ENCODE results near the gene ATF3.

ATF3 gene

DNA sequence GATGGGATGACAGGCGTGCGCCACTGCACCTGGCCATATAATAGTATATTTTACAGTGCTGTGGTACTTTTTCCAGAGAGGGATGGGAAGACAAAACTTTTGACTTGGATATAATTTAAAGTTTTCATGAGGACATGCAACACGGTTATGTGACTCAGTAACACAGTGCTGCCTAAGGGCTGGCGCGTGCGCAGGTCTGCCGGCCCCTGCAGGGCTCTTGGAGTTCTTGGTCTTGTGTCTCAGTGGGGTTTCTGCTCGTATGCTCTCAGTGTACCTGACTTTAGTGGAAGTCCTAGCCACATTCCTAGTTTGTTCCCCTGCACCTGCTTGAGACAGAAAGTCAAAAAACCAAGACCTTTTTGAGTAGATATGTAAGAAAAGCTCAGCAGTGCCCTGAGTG, 27.5 kb upstream of the ATF3 start:
- Mint-ChIP-seq H3K9me3 (no peaks in the 10 kb centered on the region), H3K27ac (no peak overlapping the region), H3K4me3 (no peak overlapping the region), H3K27me3 (peaks cover 9% of the 10 kb centered on the region), H3K4me1 (ENCODE audit: low read depth) (peaks cover 30% of the 10 kb centered on the region), H3K36me3 (ENCODE audit: low read depth) (no peaks in the 10 kb centered on the region)
- intact Hi-C loops (cut with micrococcal nuclease) = no loop called here

GRCh38 chr1:212582291-212582690, 26.3 kb upstream of the ATF3 start:
- Mint-ChIP-seq H3K4me3 (no peak overlapping the region), H3K9me3 (no peaks in the 10 kb centered on the region), H3K4me1 (ENCODE audit: low read depth) (peaks cover 31% of the 10 kb centered on the region), H3K27me3 (peaks cover 17% of the 10 kb centered on the region), H3K27ac (no peak overlapping the region), H3K36me3 (ENCODE audit: low read depth) (no peaks in the 10 kb centered on the region)
- intact Hi-C loops (cut with micrococcal nuclease) = no loop called here

DNA sequence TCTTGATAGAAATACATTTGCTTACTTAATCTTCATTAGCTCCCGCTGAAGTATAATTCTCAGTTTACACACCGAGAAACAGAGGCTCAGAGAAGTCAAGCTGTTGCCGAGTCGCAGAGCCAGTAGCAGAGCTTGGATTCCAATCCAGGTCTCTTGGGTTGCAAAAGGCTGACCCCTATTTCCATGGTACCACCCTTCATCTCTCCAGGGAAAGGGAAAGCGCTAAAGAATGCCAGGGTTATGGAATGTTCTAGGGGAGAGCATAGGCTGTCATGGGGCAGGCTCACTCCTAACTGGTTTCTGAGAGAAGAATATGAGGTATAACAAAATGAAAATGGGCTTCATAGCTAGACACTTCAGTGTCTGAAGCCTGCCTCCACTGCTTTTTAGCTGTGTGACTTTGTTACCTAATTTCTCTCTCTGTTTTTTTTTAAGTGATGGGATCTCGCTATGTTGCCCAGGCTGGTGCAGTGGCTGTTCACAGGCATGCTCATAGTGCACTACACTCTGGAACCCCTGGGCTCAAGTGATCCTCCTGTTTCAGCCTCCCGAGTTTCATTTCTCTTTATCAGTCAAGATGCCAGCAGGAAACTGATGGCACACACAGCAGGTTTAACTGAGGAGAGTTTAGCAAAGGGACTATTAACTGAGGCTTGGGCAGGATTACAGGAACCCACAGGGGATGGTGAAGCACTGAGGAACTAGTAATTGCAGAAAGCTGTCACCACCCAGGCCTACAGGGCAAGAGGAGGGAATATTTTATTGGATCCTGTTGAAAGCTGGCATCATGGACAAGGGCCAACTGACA, 25.5 kb upstream of the ATF3 start:
- Mint-ChIP-seq H3K4me1 (ENCODE audit: low read depth) (peaks cover 30% of the 10 kb centered on the region), H3K27me3 (peaks cover 23% of the 10 kb centered on the region), H3K4me3 (no peak overlapping the region), H3K27ac (no peak overlapping the region), H3K9me3 (no peaks in the 10 kb centered on the region), H3K36me3 (ENCODE audit: low read depth) (no peaks in the 10 kb centered on the region)
- intact Hi-C loops (cut with micrococcal nuclease) = no loop called here

DNA sequence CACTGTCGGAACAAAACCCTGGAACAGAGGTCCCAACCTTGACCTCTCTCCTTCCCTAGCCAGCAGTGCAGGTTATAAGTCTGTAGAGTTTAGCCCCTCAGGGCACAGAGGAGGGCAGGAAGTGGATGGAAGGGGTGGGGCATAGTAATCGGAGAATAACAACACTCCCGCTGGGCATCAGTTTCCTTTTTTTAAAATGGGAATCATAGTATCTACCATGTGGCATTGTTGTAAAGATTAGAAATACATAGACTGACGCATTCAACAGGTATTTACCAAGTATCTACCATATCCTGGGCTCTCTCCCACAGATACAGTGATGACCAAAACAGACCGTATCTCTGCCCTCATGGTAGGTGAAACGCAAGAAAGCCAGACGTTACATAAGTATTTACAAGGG, 24.9 kb upstream of the ATF3 start:
- peaks cover 24% of the 10 kb centered on the region for H3K4me1 Mint-ChIP-seq (ENCODE audit: low read depth)
- H3K9me3 Mint-ChIP-seq = no peaks in the 10 kb centered on the region
- H3K36me3 Mint-ChIP-seq (ENCODE audit: low read depth) = no peaks in the 10 kb centered on the region
- no peak overlapping the region for H3K27ac Mint-ChIP-seq
- intact Hi-C loops (cut with micrococcal nuclease) = no loop called here
- H3K4me3 Mint-ChIP-seq = no peak overlapping the region
- H3K27me3 Mint-ChIP-seq = peaks cover 26% of the 10 kb centered on the region

DNA sequence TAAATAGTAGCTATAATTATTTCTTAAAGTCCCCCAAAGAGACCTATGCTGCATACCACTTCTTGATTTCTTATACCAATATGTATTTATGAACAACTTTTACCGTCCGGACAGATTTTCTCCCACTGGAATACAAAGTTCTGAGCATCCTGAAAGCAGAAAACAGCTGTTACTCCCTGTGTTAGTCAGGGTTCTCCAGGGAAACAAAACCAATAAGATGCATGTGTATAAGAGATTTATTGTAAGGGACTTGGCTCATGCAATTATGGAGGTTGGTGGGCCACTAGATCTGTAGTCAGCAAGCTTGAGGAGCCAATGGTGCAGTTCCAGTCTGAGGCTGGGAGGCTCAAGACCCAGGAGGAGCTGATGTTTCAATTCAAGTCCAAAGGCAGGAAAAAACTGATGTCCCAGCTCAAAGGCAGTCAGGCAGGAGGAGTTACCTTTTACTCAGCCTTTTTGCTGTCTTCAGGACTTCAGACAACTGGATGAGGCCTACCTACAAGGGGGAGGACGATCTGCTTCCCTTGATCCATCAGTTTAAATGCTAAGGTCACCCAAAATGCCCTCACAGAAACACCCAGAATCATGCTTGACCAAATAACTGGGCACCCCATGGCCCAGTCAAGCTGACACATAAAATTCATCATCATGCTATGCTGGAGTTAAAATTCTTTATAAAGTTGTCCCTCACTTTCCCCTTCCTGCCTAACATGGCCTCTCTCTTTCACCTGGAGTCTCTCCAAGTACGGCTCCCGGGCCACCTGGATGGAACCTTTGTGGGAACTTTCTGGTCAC, 24.3 kb upstream of the ATF3 start:
- intact Hi-C loops (cut with micrococcal nuclease) = no loop called here
- Mint-ChIP-seq H3K4me1 (ENCODE audit: low read depth) (peaks cover 25% of the 10 kb centered on the region), H3K9me3 (no peaks in the 10 kb centered on the region), H3K27ac (no peak overlapping the region), H3K27me3 (peaks cover 28% of the 10 kb centered on the region), H3K4me3 (no peak overlapping the region), H3K36me3 (ENCODE audit: low read depth) (no peaks in the 10 kb centered on the region)

DNA sequence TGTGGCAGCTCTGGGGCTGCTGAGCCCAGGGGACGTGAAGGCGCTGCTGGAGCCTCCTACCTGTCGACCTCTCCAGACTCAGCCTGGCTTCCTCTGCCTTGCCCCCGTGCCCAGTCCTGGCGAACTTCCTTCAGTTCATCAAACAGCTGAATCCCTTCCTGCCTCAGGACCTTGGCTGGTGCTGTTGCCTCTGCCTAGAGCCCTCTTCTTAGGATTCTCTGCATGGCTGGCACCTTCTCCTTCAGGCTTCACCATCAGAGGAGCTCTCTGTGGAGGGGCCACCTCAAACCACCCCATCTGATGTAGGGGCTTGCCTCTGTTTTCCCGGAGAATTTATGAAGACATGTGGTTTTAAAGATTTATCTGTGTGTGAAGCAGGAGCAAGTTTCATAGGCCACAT, 23.4 kb upstream of the ATF3 start:
- H3K9me3 Mint-ChIP-seq = no peaks in the 10 kb centered on the region
- intact Hi-C loops (cut with micrococcal nuclease) = no loop called here
- peaks cover 28% of the 10 kb centered on the region for H3K27me3 Mint-ChIP-seq
- H3K4me3 Mint-ChIP-seq = no peak overlapping the region
- no peak overlapping the region for H3K27ac Mint-ChIP-seq
- no peaks in the 10 kb centered on the region for H3K36me3 Mint-ChIP-seq (ENCODE audit: low read depth)
- H3K4me1 Mint-ChIP-seq (ENCODE audit: low read depth) = peaks cover 25% of the 10 kb centered on the region

DNA sequence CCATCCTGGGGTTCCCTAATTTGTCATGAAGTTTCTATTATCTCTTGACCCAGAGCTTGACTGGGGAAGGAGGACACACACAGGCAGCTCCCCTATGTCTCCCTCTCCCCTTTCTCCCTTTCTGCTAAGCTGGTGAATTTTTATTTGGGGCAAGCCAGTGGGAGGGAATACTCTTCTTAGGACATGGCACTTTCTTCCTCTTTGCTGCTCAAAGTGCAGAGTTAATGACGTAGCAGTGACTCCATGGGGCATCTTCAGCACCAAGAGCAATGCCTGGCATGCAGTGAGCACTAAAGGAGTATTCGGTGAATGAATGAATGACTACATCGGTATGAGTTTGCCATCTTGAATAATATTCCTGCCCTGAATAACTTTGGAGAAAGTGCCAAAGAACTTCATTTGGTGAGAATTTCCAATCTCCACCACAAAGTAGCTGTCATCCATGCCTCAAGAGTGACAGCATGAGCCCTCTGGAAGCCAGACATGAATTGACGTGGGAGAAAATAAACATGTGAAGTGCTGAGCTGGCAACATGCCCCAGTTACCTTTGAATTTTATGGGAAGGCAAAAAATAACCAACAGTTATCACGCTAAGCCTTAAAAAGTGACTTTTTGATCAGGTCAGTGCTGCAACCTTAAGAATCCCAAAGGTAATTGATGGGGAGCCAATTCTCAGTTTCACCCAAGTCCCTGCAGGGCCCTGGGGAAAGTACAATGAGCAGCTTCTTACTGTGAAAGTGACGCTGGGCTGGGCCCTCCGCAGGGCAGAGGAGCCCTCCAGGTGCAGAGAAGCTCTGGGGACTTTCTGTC, 22.1 kb upstream of the ATF3 start:
- peaks cover 32% of the 10 kb centered on the region for H3K27me3 Mint-ChIP-seq
- H3K27ac Mint-ChIP-seq = no peak overlapping the region
- intact Hi-C loops (cut with micrococcal nuclease) = no loop called here
- H3K4me1 Mint-ChIP-seq (ENCODE audit: low read depth) = peaks cover 22% of the 10 kb centered on the region
- no peaks in the 10 kb centered on the region for H3K36me3 Mint-ChIP-seq (ENCODE audit: low read depth)
- no peaks in the 10 kb centered on the region for H3K9me3 Mint-ChIP-seq
- no peak overlapping the region for H3K4me3 Mint-ChIP-seq

DNA sequence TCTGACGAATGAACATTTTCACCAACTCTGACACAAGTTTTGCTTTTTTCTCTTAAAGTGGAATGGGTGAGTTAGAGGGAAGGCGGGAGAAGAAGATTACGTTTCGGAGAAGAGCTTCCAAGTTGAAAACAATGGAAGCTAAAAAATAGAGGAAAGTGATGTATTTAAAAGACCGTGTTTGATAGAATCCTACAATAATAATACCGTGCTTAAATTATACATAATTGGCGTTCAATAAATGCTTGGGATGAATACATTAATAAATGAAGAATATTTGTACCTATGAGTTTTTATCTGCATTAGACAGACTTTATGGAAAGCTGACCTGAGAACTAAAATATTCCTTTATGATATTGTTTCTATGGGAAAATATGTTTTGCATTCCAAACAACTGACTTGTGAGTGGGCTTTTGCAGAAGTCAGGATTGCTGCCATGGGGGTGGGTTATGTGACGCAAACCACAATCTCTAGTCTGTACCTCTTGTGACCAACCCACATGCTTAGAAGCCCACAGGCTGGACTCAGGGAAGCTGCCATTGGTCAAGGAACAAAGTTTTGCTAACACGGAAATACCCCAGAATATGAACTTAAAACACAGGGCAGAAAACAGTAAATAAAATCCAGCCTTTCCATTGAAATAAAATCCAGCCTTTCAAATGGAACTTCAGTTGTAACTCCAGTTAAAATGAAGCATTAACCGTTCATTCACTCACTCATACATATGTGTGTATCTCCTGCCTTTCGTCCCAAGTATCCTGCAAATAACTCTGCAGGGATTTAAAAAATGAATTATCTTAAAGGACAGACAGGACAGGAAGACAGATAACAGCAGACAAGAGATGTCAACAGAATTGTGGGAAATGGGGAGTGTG, 21.3 kb upstream of the ATF3 start:
- H3K4me1 Mint-ChIP-seq (ENCODE audit: low read depth) = peaks cover 22% of the 10 kb centered on the region
- H3K36me3 Mint-ChIP-seq (ENCODE audit: low read depth) = no peaks in the 10 kb centered on the region
- intact Hi-C loops (cut with micrococcal nuclease) = no loop called here
- peaks cover 34% of the 10 kb centered on the region for H3K27me3 Mint-ChIP-seq
- H3K4me3 Mint-ChIP-seq = no peak overlapping the region
- H3K9me3 Mint-ChIP-seq = no peaks in the 10 kb centered on the region
- no peak overlapping the region for H3K27ac Mint-ChIP-seq

DNA sequence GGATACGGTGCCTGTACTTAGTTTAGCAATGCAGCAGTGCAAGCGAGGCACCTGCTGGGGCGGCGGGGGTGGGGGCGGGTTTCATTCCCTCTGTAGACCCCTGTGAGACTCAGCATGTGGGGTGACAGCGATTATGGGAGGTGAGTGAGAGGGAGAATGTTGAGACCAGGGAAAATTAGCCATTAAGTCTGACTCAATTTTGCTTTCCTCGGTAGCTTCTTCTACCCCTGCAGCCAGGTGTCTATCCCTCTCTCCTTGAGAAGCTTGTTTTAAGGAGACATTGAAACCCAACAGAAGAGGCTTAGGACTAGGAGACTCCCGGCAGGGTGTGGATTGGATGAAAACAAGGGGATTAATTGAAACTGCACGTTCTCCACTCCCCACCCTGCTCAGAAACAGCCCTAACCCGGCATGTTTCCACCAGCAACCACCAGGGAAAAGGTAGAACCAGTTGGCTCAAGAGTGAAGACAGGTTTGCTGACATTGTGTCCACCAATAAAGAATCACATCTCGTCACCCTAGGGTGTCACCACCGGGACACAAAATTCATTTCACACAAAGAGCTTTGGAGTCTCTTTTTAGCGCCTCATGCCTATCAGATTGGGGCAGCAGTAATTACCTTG, 20.6 kb upstream of the ATF3 start:
- H3K4me1 Mint-ChIP-seq (ENCODE audit: low read depth) = peaks cover 20% of the 10 kb centered on the region
- no peaks in the 10 kb centered on the region for H3K36me3 Mint-ChIP-seq (ENCODE audit: low read depth)
- intact Hi-C loops (cut with micrococcal nuclease) = no loop called here
- H3K9me3 Mint-ChIP-seq = no peaks in the 10 kb centered on the region
- no peak overlapping the region for H3K4me3 Mint-ChIP-seq
- H3K27ac Mint-ChIP-seq = no peak overlapping the region
- H3K27me3 Mint-ChIP-seq = peaks cover 34% of the 10 kb centered on the region

DNA sequence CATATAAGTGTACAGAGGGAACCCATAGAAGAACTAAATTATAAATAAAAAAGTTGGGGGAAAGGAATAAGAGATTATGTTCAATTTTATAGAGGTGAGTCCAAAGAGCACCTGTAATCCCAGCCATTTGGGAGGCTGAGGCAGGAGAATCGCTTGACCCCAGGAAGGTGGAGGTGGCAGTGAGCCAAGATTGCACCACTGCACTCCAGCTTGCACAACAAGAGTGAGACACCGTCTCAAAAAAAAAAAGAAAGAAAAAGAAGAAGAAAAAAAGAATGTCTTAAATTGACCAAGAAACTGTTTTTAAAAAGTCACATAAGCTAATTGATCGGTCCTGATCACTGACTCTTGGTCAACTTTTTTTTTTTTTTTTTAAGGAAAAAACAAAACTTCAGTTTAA, 19.1 kb upstream of the ATF3 start:
- Mint-ChIP-seq H3K36me3 (ENCODE audit: low read depth) (no peaks in the 10 kb centered on the region), H3K27me3 (peaks cover 34% of the 10 kb centered on the region)
- intact Hi-C loops (cut with micrococcal nuclease) = no loop called here

DNA sequence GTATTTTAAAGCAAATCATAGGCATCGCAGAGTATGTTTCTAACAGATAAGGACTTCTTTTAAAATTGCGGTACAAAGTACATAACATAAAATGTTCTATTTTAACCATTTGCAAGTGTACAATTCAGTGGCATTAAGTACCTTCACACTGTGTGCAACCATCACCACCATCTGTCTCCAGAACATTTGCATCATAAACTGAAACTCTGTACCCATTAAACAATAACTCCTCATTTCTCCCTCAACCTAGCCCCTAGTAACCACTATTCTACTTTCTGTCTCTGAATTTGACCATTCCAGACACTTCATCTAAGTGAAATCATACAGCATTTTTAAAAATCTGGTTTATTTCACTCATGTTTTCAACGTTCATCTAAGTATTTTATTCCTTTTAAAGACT, 16.6 kb upstream of the ATF3 start:
- H3K4me3 Mint-ChIP-seq = no peak overlapping the region
- peaks cover 21% of the 10 kb centered on the region for H3K27me3 Mint-ChIP-seq
- H3K27ac Mint-ChIP-seq = no peak overlapping the region
- H3K36me3 Mint-ChIP-seq (ENCODE audit: low read depth) = no peaks in the 10 kb centered on the region
- H3K4me1 Mint-ChIP-seq (ENCODE audit: low read depth) = peaks cover 29% of the 10 kb centered on the region
- intact Hi-C loops (cut with micrococcal nuclease) = loop anchor here (10.0 kb wide), 1 partner anchor 77 kb away; no protein-coding TSS in a partner anchor
- no peaks in the 10 kb centered on the region for H3K9me3 Mint-ChIP-seq

More for the DNA sequence above, 19.1 kb upstream of the ATF3 start:
- no peaks in the 10 kb centered on the region for H3K9me3 Mint-ChIP-seq
- H3K27ac Mint-ChIP-seq = no peak overlapping the region
- no peak overlapping the region for H3K4me3 Mint-ChIP-seq
- H3K4me1 Mint-ChIP-seq (ENCODE audit: low read depth) = peaks cover 15% of the 10 kb centered on the region

GRCh38 chr1:212593821-212594251, 14.7 kb upstream of the ATF3 start:
- Mint-ChIP-seq H3K4me3 (no peak overlapping the region), H3K27ac (no peak overlapping the region)
- intact Hi-C loops (cut with micrococcal nuclease) = loop anchor here (10.0 kb wide), 1 partner anchor 79 kb away; no protein-coding TSS in a partner anchor

DNA sequence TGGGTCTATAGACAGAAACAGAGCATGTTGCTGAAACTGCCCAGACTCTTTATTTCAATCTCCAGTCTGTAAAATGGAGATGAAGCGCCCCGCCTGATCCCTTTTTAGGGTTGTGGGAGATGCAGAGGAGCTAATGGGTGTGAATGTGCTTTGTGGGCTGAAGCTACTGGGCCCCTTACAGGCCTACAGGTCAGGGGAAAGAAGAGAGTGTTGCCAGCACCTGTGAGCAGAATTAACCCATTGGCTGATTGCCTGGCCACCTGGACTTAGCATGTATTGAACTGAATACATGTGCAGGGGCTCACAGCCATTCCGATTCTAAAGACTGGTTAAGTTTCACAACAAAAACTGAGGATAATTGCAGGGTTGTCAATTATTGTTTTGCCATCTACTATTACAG, 13.9 kb upstream of the ATF3 start:
- Mint-ChIP-seq H3K4me3 (no peak overlapping the region), H3K27ac (no peak overlapping the region), H3K27me3 (peaks cover 17% of the 10 kb centered on the region), H3K36me3 (ENCODE audit: low read depth) (no peaks in the 10 kb centered on the region), H3K4me1 (ENCODE audit: low read depth) (peaks cover 14% of the 10 kb centered on the region), H3K9me3 (no peaks in the 10 kb centered on the region)
- intact Hi-C loops (cut with micrococcal nuclease) = loop anchor here (10.0 kb wide), 1 partner anchor 80 kb away; no protein-coding TSS in a partner anchor

More at GRCh38 chr1:212593821-212594251, 14.7 kb upstream of the ATF3 start:
- H3K27me3 Mint-ChIP-seq = peaks cover 15% of the 10 kb centered on the region
- H3K36me3 Mint-ChIP-seq (ENCODE audit: low read depth) = no peaks in the 10 kb centered on the region
- peaks cover 21% of the 10 kb centered on the region for H3K4me1 Mint-ChIP-seq (ENCODE audit: low read depth)
- no peaks in the 10 kb centered on the region for H3K9me3 Mint-ChIP-seq

All from dendritic cell treated with granulocyte-macrophage colony-stimulating factor and Interleukin-4, amounts not matched to agents 40 ng/mL and 50 ng/mL, for 4 days (primary cell).